Ammon's horn (tissue), 1 donor: ENCODE measurements around the gene LGALS3BP.
A peak's percentile ranks its signal among the peaks of the same experiment; 100 is the strongest.
"Not testable (repeated sequence)": the region's sequence is repeated elsewhere in the genome, so short reads cannot be mapped to it uniquely, and the experiment has no call there.

Source experiments
- DNase-seq: peaks from one replicate; pipeline ENCODE4 v3.0.0-alpha.2; 2016; ENCODE audit warnings: low spot score

LGALS3BP gene, protein sequence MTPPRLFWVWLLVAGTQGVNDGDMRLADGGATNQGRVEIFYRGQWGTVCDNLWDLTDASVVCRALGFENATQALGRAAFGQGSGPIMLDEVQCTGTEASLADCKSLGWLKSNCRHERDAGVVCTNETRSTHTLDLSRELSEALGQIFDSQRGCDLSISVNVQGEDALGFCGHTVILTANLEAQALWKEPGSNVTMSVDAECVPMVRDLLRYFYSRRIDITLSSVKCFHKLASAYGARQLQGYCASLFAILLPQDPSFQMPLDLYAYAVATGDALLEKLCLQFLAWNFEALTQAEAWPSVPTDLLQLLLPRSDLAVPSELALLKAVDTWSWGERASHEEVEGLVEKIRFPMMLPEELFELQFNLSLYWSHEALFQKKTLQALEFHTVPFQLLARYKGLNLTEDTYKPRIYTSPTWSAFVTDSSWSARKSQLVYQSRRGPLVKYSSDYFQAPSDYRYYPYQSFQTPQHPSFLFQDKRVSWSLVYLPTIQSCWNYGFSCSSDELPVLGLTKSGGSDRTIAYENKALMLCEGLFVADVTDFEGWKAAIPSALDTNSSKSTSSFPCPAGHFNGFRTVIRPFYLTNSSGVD

DNA sequence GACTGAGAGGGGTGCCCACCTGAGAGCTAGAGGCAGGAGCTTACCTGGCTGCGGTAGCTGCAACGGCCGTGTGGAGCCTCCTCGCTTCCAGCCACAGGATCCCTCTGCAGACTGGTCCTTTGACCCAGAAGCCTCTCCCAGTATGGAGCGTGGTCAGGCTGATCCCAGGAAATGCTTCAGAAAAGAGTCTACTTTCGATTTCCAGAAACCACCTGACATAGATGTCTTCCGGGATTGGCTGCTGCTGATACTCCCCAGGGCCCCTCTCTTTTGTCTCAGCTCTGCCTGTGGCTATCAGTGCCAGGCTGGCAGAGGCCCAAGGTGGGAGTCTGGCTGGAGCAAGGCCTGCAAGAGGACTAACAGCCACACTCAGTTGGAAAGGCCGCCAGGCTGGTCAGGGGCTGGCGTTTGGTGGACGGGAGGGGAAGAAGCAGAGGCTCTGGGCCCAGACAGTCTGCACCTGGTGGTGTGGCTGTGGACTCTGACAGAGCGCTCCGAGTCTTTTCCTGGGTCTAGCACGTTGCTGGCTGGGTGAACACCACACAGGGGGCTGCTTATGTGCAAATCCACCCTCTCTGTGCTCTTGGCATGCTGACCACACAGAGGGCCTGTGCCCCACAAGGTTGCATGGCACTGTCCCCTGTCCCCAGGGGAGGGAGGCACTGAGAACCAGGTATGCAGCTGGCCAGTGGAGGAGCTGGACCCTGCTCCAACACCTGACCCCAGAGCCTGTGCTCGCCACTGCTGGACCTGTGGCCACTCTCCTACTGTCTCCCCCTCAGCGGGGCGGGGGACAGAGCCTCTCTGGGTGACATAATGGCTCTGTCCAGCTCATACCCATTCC is at the start of gene LGALS3BP:
TSS of gene LGALS3BP (minus strand) at position 144 of the 844 bp plus-strand sequence. CDS start 2,732 bp downstream, outside the sequence.
- peak; percentile 88 for DNase-seq

DNA sequence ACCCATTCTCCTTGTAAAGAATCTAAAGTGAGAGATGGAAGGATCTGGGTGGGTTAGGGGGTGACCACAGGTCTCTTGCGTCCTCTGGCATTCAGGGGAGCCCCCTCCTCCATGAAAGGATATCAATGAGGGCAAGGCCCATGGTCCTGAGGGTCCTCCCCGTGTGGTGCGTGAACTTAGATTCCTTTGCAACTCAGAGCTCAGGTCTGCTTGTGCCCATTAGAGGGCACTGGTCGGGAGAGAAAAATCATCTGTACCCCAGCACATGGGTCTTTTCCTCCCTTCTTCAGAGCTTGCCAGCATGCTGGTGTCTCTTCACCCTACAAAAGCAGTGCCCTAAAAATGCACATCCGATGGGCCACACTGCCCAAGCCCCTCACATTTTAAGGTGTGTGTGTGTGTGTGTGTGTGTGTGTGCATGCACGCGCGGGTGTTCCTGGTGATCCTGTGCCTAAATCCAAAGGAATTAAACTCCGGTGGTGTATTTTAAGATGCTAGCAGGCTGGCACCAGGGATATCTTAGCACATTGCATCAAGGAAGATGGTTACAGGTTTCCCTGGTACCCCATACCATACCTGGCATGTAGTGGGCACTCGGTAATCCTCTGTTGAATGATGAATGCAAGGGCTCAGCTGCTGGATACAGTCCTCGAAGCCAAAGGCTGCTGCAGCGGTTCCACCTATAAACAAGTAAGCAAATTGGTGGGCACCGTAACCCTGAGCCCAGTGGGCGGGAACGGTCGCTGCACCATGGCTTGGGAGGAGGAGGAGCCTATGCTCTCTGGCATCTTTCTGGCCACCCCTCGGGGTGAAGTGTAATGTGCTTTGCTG is 49.0 kb upstream of the LGALS3BP start:
- DNase-seq = no peak

DNA sequence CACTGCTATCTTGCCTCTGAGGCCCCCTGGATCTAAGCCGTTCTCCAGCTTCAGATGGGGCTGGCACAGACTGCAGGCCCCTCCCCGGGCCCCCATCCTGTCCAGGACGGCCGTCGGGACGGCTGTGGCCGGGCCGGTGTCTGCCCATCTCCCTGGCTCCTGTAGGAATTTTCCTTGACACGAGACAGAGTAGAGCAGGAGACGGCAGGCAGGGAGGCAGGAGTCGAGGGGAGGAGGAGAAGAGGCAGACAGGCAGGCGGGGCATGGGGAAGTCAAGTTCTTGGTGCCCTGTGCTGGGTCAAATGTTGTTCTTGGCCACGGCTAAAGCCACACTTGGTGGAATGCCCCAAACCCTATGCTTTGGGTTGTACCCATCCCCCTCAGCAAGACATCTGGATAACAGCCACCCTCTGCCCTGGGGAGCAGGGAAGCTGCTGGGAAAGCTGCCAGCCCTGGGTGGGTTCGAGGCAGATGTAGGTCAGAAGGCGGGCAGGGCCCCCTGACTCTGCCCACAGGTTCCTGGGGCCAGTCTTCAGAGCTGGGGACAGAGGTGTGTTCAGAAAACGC is 48.3 kb upstream of the LGALS3BP start:
- DNase-seq = no peak

DNA sequence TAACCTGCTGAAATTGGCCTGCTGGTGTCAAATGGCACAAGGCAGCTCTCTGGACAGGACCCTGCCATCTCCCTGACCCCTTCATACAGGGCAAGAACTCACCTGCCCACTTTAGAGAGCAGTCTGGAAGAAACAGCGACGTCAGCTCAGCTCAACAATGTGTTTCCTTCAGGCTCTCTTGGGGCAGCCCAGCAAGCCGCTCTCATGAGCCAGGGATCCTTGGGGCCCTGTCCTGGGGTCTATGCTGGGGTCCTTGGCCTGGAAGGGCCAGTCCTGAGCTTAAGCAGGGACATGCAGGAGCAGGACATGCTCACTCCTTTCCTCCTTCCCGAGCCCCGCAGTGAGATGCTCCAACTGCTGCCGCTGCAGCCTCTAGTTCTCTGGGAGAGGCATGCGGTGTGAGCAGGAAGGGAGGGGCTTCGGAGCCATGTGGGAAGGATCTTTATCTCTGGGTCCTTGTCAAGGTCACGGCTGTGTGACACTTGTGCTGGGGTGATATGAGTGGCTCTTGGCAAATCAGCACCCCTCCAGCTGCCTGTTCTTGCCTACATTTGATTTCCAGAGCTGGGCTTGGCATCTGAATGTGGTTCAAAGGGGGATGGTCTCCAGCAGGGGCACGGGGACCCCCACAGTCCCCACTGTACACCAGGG is 47.7 kb upstream of the LGALS3BP start:
- no peak for DNase-seq

DNA sequence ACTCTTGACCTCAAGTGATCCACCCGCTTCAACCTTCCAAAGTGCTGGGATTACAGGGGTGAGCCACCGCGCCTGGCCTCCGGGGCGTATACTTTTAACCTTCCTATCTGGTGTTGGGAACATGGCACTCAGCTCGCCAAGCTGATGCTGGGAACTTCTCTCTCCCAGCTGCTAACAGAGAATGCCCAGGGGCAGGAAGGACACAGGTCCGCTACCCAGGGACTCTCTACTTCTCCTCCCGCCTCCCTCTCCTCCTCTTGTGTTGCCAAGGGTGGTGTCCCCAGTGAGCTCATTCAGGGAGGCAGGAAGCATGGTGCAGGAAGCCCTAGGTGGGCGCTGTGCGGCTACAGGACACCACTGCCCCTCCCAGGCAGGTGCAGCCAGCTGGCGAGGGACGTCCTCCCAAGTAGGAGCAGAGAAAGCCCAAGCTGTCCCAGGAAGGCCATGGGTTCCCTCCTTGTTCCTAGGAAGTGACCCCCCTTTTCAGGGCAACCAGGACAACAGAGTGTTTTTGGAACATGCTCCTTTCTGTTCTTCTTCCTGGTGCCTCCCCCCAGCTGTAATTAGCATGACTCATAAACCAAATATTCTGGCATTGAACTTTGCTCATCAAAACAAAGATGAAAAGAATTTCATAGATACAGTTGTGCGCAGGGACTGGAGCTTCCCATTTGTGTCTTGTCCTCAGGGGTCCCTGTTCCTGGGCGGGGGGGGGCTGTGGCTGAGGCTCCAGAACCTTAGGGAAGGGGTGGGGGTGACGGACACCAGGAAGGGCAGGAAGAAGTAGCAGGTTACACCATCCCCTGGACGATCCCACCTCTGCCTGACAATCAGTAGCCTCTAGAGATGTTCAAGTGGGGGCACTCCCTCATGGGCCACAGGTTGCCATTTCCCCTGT is 46.9 kb upstream of the LGALS3BP start:
- DNase-seq = no peak

DNA sequence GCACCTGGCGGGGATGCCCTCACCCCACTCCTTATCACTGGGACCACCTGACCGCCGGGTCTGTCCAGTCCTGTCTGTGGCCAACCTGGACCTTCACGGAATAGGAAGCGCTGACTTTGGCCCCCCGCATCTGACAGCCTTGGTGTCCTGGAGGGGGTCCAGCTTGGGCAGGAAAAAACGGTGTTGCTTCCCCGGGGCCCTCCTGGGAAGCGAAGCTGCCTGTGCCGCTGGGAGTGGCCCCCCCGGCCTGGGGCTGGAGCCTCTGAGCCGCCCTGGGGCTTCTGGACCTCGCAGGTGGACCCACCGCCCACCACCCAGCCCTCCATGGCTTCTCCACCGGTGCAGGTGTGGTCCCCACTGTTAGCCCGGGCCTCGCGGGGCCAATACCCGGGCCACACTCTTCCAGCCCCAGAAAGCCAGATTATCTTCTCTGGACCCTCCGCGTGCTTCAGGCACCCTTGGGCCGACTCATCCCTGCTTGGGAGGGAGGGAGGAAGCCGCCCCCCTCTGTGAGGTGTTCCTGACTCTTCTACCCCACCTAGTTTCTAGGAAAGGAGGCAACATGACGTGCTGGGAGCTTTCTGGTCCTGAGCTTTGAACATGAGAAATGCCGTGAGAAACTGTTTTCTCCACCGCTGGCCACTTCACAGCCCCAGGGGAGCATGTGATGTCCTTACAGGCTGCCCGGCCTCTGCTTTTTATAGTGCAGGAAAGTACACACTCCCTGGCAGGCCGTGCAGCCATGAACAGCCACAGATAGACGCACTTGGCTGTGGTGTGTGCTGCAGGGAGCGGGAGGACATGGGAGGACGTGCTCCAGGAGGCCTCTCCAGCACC is 45.4 kb upstream of the LGALS3BP start:
- no peak for DNase-seq

DNA sequence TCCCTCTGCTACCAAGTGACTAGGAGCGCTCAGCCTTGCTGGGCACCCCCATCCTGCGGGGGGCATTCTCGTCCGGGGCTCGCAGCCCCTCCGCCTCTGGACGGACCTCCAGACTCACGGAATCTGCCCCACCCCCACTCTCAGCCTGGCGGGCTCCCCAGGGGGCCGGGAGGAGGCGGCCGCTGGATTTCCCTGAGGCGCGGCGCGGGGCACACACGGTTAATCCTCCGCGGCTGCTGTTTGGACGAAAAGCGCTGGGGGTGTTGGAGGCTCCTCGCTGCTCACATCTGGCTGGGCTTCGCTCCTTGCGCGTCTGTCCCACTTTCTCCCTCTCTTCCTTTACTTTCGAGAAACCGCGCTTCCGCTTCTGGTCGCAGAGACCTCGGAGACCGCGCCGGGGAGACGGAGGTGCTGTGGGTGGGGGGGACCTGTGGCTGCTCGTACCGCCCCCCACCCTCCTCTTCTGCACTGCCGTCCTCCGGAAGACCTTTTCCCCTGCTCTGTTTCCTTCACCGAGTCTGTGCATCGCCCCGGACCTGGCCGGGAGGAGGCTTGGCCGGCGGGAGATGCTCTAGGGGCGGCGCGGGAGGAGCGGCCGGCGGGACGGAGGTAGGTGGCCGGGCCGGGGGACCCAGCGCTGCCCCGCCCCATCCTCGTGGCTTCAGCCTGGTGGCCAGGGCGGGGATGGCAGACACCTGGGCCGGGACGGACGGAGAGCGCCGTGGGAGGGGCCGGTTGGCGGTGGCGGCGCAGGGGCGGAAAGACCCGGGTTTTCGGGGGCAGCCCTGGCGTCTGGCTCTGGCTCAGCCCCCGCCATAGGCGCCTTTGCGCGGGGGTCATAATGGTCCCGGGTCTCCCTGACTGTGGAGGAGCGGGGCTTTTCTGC is 44.4 kb upstream of the LGALS3BP start, which contains the start of gene C1QTNF1:
TSS of gene C1QTNF1 (plus strand) at position 284 of the 886 bp plus-strand sequence. CDS start 19,800 bp downstream, outside the sequence.
- no peak for DNase-seq

DNA sequence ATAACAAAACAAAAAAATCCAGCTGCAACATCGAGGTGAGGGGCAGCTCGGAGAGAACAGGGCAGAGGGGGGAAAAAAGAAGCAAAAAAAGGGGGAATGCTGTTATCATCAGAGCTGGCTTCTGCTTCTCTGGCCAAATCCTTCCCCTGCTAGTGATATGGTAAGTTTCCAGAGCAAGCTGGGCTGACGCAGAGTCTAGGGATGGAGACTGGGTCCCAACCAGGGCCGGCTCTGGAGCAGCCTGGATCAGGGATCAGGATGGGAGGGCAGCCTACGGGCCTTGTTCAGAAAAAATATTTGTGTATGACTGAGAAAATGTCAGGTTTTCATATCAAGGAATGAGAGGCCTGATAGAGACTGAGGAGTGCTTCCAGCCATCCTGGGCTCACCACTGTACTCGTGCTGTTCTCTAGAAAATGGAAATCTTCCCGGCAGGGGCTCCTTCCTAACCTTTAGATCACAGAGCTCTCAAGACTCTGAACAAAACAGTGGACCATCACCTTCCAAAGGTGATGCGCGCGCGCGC is 43.5 kb upstream of the LGALS3BP start:
- DNase-seq = no peak

DNA sequence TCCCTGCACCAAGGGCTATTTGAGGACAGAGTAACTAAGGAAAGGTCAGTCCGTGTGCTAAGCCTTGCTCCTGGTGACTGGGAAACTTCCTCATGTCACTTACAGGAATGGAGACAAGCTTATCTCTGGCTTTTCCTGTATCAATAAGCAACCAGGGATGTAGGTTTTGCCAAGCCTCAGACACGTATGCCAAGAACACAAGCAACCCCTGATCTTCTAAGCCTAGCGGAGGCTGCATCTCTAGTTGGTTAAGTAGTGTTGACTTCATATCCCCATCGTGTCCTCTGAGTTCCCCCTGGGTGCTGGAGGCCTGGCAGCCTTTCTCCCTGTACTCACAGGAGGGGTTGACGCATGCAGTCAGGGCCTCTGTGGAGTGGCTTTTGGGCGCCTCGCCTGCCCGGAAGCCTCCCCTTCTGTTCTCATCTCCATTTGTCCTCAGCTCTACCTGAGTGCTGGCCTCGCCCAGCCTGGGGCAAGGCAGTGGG is 42.8 kb upstream of the LGALS3BP start:
- no peak for DNase-seq

DNA sequence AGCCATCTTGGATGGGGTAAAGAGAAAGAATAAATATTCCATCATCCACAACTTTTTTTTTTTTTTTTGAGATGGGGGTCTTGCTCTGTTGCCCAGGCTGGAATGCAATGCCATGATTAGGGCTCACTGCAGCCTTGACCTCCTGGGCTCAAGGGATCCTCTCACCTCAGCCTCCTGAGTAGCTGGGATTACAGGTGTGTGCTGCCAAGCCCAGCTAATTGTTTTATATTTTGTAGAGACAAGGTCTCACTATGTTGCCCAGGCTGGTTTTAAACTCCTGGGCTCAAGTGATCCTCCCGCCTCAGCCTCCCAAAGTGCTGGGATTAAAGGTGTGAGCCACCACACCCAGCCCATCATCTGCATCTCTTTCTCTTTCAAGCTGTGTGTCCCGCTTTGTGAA is 42.2 kb upstream of the LGALS3BP start:
- DNase-seq = not testable (repeated sequence)

DNA sequence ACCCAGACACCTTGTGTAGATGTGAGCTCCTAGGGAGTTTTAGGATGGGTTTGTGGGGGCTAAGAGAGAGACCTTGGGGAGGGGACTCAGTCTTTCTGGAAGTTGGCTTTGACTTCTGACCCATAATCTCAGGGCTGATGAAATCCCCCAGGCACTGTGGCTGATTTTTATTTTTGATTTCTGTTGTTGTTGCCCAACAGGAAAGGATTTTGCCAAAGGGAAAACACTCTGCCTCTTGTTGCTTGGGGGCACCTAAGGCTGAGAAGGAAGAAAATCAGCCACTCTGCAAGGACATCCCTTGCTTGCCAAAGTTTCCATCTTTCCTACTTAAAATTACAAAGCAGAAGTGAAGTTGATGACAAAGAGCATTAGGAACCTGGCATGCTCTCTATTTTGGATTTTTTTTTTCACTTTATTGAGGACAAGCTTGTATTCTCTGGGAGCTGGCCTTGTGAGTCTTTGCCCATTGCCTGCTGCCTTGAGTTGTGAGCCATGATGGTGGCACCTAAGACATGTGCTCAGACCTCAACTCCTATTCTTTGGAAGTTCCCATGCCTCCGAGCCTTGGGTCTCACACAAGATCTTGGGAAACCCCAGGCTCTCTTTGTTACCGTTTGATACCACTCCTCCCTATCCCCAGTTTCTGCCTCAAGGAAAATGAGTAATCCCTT is 41.0 kb upstream of the LGALS3BP start:
- DNase-seq = no peak

DNA sequence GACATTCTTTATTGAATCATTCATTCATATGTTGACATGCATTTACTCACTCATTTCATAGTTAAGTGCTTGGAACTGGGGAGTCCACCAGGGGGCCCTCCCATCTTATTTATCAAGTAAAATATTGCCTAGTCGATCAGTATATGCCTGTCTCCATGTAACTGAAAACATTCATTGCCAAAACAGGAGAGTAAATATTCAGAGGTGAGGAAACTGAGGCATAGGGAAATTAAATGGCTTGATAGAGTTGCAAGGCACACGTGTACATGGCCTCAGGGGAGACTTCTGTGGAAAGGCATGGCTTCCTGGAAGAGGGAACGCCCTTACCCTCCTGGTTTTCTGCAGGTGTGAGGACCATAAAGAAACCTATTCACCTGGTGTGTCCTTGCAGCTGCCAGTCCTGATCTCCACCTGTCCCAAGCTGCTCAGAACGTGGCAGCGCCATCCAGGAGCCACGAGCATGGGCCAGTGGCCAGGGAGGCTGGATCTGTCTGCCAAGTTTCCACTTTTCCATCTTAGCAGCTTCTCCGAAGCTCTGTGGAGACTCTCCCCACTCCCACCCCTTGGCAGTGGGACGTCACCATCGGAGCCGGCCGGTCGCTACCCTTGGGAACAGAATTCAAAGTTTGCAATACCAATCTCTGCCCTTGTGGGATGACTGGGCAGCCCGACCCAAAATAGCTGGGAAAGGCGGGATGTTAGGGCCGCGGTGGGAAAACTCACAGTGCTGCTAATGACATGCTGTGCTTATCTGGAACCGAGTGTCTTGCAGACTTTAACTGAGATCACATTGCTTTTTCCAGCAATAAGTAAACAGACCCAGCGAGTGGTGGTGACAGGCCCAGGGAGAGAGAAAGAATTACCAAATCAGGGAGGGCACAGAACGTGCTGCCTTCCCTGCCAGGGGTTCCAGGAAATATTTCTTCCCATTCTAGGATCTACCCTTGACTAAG is 40.2 kb upstream of the LGALS3BP start:
- DNase-seq = no peak

DNA sequence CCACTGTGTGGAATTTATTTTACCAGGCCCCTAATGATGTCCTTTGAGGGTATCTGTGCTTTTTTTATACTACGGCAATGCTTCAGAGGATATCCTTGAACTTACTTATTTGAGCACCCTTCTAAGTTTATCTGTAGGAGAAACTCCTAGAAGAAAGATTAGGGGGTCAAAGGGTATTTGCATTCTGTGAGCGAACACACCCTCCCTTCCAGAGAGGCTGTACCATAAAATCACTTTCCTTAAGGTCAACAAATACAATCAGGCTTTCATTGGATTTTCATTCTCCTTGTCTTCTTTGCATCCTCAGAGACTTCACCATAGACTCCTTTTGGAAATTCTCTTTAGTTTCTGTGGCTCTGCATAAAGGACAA is 39.5 kb upstream of the LGALS3BP start:
- DNase-seq = no peak

DNA sequence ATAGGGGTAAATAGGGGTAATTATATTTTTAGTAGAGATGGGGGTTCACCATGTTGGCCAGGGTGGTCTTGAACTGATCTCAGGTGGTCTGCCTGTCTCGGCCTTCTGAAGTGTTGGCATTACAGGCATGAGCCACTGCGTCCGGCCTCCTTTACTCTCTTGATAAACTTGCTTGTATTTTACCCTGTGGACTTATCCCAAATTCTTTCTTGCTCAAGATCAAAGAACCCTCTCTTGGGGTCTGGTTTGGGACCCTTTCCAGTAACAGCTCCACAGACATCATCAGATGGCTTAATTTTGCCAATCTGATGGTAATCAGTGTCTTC is 38.6 kb upstream of the LGALS3BP start:
- DNase-seq = no peak

DNA sequence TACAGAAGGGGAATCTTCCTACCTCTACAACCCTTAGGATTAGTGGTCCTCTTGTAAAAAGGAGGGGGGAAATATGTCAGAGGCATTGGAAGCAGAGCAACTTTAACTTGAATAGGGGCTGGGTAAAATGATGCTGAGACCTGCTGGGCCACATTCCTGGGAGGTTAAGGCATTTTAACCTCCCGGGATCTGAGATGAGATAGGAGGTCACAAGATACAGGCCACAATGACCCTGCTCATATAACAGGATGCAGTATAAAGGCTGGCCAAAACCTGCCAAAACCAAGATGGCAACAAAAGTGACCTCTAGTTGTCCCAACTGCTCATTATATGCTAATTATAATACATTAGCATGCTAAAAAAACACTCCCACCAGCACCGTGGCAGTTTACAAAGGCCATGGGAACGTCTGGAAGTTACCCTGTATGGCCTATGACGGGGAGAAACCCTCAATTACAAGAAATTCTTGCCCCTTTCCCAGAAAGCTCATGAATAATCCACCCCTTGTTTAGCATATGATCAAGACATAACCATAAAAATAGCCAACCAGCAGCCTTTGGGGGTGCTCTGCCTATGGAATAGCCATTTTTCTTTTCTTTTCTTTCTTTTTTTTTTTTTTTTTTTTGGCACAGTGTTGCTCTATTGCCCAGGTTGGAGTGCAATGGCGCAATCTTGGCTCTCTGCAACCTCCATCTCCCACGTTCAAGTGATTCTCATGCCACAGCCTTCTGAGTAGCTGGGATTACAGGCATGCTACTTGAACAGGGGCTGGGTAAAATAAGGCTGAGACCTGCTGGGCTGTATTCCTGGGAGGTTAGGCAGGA is 38.0 kb upstream of the LGALS3BP start:
- no peak for DNase-seq
